GM04503 (cell line): Measurements from ENCODE around the gene C12orf76.
"Not testable (repeated sequence)": the region's sequence is repeated elsewhere in the genome, so short reads cannot be mapped to it uniquely, and the experiment has no call there.

Experiments used
- DNase-seq: peaks from one replicate; pipeline ENCODE4 v3.0.0-alpha.2; 2012; ENCODE audit warnings: low read depth

The C12orf76 gene

GRCh38 chr12:110048242-110049027, at the start of gene C12orf76:
C12orf76 (minus strand) TSS chr12:110048522; CDS start chr12:110048495, 27 bp downstream.
- DNase-seq: peak; percentile 87

- no peak for DNase-seq
Observed at GRCh38 chr12:110093631-110094311, 45.4 kb upstream of the C12orf76 start.

DNA sequence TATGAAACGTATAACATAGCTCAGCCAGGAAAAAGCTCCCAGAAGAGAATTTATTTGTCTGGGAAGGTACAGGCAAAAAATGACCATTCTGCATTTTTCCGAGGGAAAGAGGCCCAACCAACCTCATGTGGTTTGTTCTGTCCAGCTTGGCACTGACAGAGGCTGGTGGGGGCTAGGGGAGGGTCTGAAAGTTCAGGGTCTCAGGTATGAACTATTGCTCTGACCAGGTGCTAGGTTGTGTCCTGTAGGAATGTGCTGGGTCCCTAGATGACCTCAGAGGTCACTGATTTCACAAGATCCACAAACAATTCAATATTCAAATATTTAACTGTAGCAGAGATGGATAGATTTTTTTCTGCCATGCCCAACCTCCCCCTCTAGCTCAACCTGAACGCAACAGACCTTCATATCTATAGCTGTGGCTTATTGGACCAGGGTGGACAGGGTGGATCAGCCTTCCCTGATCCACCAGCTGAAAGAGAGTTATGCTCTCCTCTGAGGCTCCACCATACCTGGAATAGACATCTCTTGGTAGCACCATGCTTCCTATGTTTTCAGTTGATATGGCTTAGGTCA, 42.9 kb upstream of the C12orf76 start:
- DNase-seq: no peak

DNA sequence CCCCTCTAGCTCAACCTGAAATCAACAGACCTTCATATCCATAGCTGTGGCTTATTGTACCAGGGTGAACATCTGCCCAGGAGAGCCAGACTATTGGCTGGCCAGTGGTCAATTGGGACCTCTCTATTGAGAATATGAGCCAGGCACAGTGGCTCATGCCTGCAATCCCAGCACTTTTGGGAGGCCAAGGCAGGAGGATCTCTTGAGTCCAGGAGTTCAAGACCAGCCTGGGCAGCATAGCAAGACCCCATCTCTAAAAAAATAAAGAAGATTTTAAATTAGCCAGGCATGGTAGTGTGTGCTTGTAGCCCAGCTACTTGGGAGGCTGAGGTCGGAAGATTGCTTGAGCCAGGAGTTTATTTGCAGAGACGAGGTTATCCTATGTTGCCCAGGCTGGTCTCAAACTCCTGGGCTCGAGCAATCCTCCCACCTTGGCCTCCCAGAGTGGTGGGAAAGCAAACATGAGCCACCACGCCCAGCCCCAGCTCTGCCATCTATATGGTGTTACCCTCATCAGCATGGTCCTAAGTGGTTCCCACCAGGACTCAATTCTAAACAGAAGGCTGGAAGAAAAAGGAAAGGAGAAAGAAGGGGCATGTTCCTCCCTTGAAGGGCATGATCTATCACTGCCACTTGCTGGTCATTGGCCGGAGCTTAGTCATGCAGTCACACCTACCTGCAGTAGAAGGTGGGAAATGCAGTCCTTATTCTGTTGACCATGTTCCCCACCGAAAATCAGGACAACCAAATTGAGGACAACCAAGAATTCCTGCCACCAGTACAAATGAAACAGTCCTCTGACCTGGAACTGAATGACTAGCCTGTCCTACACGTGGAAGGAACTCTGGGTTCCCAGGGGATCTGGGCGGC, 42.2 kb upstream of the C12orf76 start:
- no peak for DNase-seq

DNA sequence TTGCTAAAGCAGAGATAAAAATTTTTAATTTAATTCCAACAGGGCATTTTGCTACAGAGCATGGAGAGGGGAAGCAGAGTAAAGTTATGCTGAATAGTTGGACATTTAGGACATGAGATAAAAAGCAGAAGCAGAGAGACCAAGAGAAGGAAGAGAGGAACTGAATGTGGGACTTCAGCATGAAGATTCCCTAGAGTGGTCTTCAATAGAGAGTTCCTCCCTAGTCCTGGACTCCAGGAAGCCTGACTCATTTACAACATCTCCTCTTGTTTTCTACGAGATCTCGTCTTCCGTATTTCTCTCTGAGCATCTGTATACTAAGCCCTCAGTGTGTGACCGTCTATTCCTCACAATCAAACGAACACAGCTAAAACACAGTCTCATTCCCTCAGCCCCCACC, 40.6 kb upstream of the C12orf76 start:
- no peak for DNase-seq

DNA sequence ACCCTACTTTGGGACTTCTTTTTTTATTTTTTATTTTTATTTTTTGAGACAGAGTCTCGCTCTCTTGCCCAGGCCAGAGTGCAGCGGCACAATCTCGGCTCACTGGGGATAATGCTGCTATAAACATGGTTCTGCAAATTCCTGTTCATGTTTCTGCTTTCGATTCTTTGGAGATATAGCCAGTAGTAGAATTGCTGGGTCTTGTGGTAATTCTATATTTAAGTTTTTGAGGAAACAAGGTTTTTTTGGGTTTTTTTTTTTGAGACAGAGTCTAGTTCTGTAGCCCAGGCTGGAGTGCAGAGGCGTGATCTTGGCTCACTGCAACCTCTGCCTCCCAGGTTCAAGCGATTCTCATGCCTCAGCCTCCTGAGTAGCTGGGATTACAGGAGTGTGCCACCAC, 39.9 kb upstream of the C12orf76 start:
- not testable (repeated sequence) for DNase-seq

DNA sequence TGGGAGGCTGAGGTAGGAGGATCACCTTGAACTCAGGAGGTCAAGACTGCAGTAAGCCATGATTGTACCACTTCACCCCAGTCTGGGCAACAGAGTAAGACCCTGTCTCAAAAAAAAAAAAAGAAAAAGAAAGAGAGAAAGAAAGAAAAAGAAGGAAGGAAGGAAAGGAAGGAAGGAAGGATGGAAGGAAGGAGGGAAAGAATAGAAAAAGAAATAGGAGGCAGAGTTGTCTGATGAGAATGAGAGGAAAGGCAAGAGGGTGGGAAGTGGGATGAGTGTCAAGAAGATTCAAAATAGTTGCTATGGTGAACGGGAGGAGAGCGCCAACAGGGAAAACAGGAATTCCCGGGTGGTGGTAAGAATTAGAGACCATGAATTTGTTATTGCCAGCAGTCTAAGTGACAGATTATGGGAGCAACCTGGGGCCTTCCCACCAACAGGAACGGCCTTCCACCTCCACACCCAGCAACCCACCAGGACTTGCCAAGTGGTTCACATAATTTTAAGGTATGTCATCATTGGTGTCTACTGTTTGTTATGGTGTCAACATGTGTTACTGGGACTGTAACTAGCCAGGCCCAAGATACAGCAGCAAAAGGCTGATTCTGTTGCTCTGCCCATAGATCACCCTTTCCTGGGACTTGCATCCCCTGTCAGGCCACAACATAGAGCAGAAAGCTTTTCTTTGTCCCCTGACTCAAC, 36.1 kb upstream of the C12orf76 start:
- DNase-seq: no peak

DNA sequence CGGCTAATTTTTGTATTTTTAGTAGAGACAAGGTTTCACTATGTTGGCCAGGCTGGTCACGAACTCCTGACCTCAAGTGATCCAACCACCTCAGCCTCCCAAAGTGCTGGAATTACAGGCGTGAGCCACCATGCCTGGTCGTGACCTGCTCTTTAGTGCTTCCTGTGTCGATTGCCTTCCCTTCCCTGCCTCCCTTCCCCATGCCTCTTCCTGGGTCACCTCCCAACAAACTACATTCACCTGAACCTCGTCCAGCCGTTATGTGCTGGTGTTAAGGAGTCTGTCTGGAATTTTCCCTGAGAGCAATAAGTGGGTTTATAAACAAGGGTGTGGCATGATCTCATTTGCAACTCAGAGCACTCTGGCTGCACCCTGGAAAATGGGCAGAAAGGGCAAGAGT, 32.1 kb upstream of the C12orf76 start:
- DNase-seq: no peak

DNA sequence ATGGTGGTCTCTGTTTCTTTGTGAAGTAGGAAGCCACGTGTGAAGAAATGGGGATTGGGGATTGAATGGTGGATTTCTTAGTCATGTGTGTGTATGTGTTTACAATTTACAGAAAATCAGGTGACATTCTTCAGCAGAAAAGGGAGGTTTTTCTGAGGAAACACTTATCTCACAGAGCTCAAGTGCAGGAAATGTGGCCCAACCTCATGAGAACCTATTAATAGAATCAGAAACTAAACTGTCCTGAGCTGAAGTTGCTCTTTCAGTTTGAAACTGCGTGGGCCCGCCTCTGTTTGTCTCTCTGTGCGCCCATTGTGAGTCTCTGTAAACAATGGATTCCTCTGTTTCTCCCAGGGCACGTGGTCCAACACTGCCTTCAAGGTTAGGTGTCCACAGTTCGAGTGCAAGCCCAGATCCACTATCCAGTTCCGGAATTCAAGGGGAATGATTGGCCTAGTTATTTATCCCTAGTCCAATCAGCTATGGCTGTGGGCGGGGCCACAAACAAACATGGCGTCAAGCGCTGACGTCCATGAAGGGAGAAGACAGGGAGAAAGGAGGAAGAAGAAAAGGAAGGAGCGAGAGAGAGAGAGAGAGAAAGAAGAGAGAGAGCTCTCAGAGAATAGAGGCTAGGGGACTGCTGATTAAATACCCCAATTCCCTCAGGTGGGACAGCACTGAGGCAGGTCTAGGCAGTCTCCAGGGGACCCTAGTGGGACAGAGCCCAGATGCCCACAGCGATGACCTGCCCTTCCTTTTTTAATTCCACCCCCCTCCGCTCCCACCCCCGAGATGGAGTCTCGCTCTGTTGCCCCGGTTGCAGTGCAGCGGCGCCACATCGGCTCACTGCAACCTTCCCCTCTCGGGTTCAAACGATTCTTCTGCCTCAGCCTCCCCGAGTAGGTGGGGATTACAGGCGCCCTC, 31.4 kb upstream of the C12orf76 start:
- DNase-seq: no peak

DNA sequence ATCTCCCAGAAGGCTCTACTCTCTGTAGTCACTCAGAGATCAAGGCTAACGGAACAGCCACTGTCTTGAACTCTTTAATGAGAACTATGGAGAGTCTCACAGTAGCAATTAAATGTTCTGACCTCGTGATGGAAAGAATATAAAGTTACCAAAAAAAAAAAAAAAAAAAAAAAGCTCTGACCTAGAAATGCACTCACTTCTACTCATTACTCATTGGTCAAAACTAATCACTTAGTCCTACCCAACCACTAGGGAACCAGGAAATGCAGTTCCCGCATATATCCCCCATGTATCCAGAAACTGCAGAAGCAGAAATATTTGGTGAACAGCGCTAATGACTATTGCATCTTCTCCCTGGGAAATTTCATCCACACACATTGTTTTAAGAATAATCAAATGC, 29.5 kb upstream of the C12orf76 start:
- DNase-seq: no peak

DNA sequence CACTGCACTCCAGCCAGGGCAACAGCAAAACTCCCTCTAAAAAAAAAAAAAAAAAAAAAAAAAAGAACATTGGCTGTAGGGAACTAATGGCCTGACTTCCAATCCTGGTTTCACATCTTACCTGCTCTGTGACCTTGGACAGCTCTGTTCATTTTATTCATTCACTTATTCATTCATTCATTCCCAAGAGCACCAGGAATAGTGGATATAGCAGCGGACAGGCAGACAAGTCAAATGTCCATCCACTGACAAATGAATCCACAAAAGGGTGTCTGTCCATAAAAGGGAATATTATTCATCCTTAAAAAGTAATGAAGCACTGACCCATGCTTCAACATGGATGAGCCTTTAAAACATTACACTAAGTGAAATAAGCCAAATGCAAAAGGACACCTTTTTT, 27.6 kb upstream of the C12orf76 start:
- no peak for DNase-seq

DNA sequence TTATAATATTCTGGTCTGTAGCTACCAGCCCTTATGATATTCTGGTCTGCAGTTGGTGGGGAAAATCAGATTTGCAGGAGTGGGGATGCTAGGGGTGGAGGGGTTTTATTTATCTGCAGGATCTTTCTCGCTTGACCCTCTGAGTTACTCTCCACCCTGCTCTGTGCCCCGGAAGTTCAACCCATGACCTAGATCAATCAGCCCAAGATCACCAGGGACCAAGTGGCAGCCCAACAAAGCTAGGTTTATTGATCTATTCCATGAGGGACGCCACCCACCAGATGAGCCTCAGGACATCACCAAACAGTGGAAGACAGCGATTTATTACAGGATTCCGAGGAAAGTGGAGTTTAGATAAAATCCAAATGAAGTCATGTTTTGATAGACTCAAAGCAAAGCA, 25.8 kb upstream of the C12orf76 start:
- DNase-seq: no peak

DNA sequence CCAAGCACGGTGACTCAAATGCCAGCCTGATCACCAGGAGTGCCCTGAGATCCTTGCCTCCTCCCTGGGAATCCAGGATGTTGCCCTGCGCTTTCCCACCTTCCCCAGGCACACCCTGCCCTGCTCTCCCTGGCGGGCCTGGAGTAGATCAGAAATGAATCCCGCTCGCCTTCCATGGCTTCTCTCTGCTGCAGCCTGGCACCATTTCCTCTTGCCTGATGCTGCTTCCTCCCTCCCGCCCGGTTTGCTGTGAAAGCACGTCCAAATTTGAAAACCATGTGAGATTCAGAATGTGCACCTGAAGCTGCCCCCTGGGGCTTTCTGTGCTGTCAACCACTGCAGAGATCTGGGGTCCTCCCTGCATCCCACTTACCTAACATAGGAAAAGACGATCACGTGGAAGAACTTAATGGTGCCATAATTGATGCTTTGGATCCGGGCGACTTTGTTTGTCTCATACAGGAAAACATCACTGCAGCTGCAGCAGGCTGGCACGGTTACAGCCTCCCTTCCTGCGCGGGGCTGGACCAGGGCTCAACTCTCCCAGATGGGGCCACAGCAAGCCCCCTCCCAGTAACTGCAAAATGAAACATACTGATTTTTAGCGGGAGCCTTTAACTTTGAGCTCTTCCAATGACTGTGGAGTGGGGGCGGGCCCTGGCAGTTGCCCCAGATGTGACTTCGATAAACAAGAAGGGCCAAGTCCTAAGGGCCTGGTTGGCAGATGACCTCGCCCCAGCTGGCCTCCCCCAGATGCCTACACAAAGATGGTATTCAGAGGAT, 24.9 kb upstream of the C12orf76 start:
- no peak for DNase-seq

GRCh38 chr12:110072636-110073035, 24.3 kb upstream of the C12orf76 start:
- not testable (repeated sequence) for DNase-seq

- DNase-seq: no peak
Observed at GRCh38 chr12:110071967-110072366, 23.6 kb upstream of the C12orf76 start.

DNA sequence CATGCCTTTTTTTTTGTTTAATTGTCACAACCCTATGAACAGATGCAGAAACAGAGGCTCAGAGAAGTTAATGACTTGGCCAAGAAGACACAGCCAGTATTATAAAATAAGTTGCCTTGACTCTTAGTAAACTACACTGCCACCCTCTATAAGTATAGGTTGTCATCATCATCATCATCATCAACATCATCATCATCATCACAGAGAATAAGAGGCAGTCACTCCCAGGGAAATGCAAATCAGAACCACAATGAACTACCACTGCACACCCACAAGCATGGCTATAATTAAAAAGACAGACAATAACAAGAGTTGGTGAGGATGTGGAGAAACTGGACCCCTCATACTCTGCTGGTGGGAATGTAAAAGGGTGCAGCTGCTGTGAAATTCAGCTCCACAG, 23.2 kb upstream of the C12orf76 start:
- DNase-seq: no peak

DNA sequence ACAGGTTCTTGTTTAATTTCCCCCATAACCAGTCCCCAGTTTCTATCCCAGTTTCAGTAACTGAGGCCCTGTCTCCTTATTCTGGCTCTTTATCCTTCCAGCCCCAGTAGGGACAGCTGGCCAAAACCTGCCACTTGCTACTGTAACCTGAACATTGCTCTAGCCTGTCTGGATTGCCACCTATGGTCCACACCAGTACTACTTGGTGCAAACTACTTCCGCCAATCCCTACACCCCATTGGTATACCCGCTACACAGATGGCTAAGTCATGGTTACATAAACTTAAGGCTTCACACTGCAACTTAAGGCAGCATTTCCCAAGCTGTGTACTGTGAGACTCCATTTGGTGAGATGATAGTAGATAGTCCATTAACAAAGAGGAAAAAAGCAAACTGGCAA, 20.3 kb upstream of the C12orf76 start:
- DNase-seq: no peak

DNA sequence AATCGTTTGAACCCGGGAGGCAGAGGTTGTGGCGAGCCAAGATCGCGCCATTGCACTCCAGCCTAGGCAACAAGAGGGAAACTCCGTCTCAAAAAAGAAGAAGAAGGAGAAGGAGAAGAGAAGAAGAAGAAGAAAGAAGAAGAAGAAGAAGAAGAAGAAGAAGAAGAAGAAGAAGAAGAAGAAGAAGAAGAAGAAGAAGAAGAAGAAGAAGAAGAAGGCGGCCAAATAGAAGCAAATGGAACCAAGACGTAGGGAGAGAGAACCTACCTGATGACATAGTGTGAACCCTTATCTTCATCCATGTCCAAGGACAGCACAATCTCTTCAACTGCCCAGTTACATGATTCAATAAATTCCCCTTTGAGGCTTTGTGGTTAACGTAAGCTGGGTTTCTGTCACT, 19.8 kb upstream of the C12orf76 start:
- not testable (repeated sequence) for DNase-seq

DNA sequence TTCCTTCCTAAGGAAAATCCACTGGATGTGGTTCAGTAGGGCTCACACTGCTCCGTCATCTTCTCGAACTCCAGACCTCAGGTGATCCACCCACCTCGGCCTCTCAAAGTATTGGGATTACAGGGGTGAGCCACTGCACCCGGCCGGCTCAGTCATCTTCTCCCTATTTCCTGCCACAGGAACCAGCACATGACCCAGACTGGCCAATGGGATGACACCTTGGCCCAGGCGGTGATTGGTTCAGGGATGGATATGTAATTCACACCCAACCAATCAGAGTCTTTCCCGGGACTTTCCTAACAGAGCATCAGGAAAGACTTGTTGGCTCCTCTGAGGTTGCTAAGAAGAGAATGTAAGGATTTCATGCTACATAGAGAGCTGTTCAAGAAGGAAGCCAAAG, 19.2 kb upstream of the C12orf76 start:
- no peak for DNase-seq

GRCh38 chr12:110065540-110065939, 17.2 kb upstream of the C12orf76 start:
- DNase-seq: no peak
